Spleen (tissue), 7 donors: ENCODE results near the gene OR3A2.

ENCODE experiments used
- POLR2A ChIP-seq, 3 donors: fragments of 450-650 bp; IDR thresholded peaks; one replicate each; pipeline ENCODE4 v1.5.1; 2017; ENCODE audit warnings: antibody characterized with exemption in 3 of 3, mild to moderate bottlenecking in 1 of 3
- POLR2AphosphoS5 ChIP-seq, 3 donors: sonication (generic); formaldehyde crosslinking; IDR thresholded peaks; one replicate each; pipeline ENCODE4 v1.5.1; 2017; ENCODE audit warnings: antibody characterized with exemption in 3 of 3
- TF ChIP-seq, protein P1 (sequence below), 11 experiments: fragments of 200-600 bp in 7 of 11; fragments of 450-650 bp in 4 of 11; sonication (generic) in 4 of 11; IDR thresholded peaks in 8 of 11; conservative IDR thresholded peaks in 3 of 11; 1 replicate in 7 of 11; 2 replicates in 4 of 11; pipeline versions ENCODE4 v1.4.0 to v1.8.0; 2016 to 2021; ENCODE audit warnings: antibody characterized with exemption in 11 of 11, inconsistent platforms in 4 of 11, mild to moderate bottlenecking in 1 of 11
- donor health status: DM: no; HTN: no; CAD: no; lungs with moderate emphysema.
- donor health status: DM: no; HTN: no; CAD: no.
- donor health status: DM: no; HTN: no; CAD: no.

DNA sequence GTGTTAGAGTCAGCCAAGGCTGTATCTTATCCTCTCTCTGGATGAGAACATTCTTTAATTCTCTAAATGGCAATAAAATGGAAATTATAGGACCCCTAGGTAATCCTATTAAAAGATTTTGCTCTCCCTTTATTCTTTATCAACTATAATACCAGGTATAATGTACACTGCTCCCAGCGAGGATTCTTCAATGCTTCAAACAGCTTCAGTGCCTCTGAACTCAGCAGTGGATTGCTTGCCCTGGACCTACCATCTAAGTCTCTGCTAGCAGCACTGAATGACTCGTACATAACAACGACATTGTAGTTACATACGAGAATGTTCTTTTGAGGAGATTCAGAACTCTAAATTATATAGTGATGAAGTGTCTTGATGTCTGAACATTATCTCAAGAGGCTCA lies 3.7 kb upstream of the OR3A2 start:
- TF ChIP-seq, protein P1, sequence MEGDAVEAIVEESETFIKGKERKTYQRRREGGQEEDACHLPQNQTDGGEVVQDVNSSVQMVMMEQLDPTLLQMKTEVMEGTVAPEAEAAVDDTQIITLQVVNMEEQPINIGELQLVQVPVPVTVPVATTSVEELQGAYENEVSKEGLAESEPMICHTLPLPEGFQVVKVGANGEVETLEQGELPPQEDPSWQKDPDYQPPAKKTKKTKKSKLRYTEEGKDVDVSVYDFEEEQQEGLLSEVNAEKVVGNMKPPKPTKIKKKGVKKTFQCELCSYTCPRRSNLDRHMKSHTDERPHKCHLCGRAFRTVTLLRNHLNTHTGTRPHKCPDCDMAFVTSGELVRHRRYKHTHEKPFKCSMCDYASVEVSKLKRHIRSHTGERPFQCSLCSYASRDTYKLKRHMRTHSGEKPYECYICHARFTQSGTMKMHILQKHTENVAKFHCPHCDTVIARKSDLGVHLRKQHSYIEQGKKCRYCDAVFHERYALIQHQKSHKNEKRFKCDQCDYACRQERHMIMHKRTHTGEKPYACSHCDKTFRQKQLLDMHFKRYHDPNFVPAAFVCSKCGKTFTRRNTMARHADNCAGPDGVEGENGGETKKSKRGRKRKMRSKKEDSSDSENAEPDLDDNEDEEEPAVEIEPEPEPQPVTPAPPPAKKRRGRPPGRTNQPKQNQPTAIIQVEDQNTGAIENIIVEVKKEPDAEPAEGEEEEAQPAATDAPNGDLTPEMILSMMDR (IDR thresholded peaks at IDR 0.05 in 8 of 11, conservative IDR thresholded peaks at IDR 0.05 in 3 of 11) = no peak
- TF ChIP-seq POLR2A (IDR thresholded peaks at IDR 0.05) (no peak), POLR2AphosphoS5 (IDR thresholded peaks at IDR 0.05) (no peak)
